GM18526 (cell line): ENCODE data around the gene PDZD2.

Experiments used
- POLR2A ChIP-seq: IDR thresholded peaks from 3 replicates; pipeline ENCODE4 v1.6.1; 2011; ENCODE audit not compliant: insufficient read length; ENCODE audit errors: extremely low read depth

Gene PDZD2

GRCh38 chr5:32071351-32071944 is 432.5 kb downstream of the PDZD2 start:
- TF ChIP-seq POLR2A, result no peak

GRCh38 chr5:32072054-32072453 is 433.1 kb downstream of the PDZD2 start:
- no peak for TF ChIP-seq POLR2A

GRCh38 chr5:32074401-32074800 is 435.5 kb downstream of the PDZD2 start:
- no peak for TF ChIP-seq POLR2A

GRCh38 chr5:32076699-32077695 is 438.1 kb downstream of the PDZD2 start:
- TF ChIP-seq POLR2A, result no peak

GRCh38 chr5:32082701-32083100 is 443.8 kb downstream of the PDZD2 start:
- TF ChIP-seq POLR2A, result no peak

- TF ChIP-seq POLR2A, result no peak
Observed at GRCh38 chr5:32083981-32084430, 445.1 kb downstream of the PDZD2 start.

GRCh38 chr5:32087086-32088082 is 448.5 kb downstream of the PDZD2 start:
- TF ChIP-seq POLR2A, result no peak

GRCh38 chr5:32088214-32088613 is 449.3 kb downstream of the PDZD2 start:
- TF ChIP-seq POLR2A, result no peak

- TF ChIP-seq POLR2A, result no peak
Observed at GRCh38 chr5:32089146-32090000, 450.4 kb downstream of the PDZD2 start.

GRCh38 chr5:32090026-32090754 is 451.3 kb downstream of the PDZD2 start:
- no peak for TF ChIP-seq POLR2A

GRCh38 chr5:32090755-32091128 is 451.8 kb downstream of the PDZD2 start:
- TF ChIP-seq POLR2A, result no peak

GRCh38 chr5:32092938-32093812 is 454.2 kb downstream of the PDZD2 start:
- no peak for TF ChIP-seq POLR2A

GRCh38 chr5:32094691-32095090 is 455.8 kb downstream of the PDZD2 start:
- no peak for TF ChIP-seq POLR2A
